ENCODE measurements around the gene CIC.

CIC gene

GRCh38 chr19:42281827-42282762, 13.0 kb downstream of the CIC start:
- H3K27me3 ChIP-seq (ENCODE audit: low read length): no peaks in the 10 kb centered on the region
- no peaks in the 10 kb centered on the region for H3K9me2 ChIP-seq (replicated peaks; ENCODE audit: insufficient read depth, low read length)
- no peak overlapping the region for H2AFZ ChIP-seq (ENCODE audit: low read depth, low read length, severe bottlenecking)
- H3K27ac ChIP-seq (ENCODE audit: low read depth, low read length): peak overlapping the region; percentile 89
- H4K20me1 ChIP-seq (ENCODE audit: low read depth, low read length): no peaks in the 10 kb centered on the region
- TF ChIP-seq CTCF (IDR thresholded peaks at IDR 0.05; ENCODE audit: insufficient read depth, low read length, poor library complexity, severe bottlenecking): no peak
- no peak for TF ChIP-seq EZH2phosphoT487 (conservative IDR thresholded peaks at IDR 0.05; ENCODE audit: low read length)
- peak overlapping the region; percentile 91 for H3K9ac ChIP-seq (ENCODE audit: low read length)
- H3K4me2 ChIP-seq (ENCODE audit: low read depth, low read length, poor library complexity, severe bottlenecking): peak overlapping the region; percentile 62
- H3F3A ChIP-seq (ENCODE audit: insufficient read depth): peaks cover 24% of the 10 kb centered on the region
- no peaks in the 10 kb centered on the region for H3K36me3 ChIP-seq (ENCODE audit: low read length)
- no peaks in the 10 kb centered on the region for H3K9me3 ChIP-seq (ENCODE audit: insufficient read depth, low read length)
- peak overlapping the region; percentile 48 for H3K4me3 ChIP-seq (ENCODE audit: insufficient read depth, low read length, poor library complexity, severe bottlenecking)
- H3K79me2 ChIP-seq (ENCODE audit: insufficient read depth, low read length): peaks cover 15% of the 10 kb centered on the region; the same call in 1 of the 2 replicates

GRCh38 chr19:42282819-42283187, 13.8 kb downstream of the CIC start:
- Histone ChIP-seq H3K9me3 (ENCODE audit: insufficient read depth, low read length) (no peaks in the 10 kb centered on the region), H3K9ac (ENCODE audit: low read length) (peak overlapping the region; percentile 91), H3F3A (ENCODE audit: insufficient read depth) (peaks cover 24% of the 10 kb centered on the region), H4K20me1 (ENCODE audit: low read depth, low read length) (no peaks in the 10 kb centered on the region), H3K4me2 (ENCODE audit: low read depth, low read length, poor library complexity, severe bottlenecking) (peak overlapping the region; percentile 62), H3K27me3 (ENCODE audit: low read length) (no peaks in the 10 kb centered on the region), H3K36me3 (ENCODE audit: low read length) (no peaks in the 10 kb centered on the region), H2AFZ (ENCODE audit: low read depth, low read length, severe bottlenecking) (no peak overlapping the region), H3K27ac (ENCODE audit: low read depth, low read length) (peak overlapping the region; percentile 89), H3K9me2 (replicated peaks; ENCODE audit: insufficient read depth, low read length) (no peaks in the 10 kb centered on the region), H3K4me3 (ENCODE audit: insufficient read depth, low read length, poor library complexity, severe bottlenecking) (no peak overlapping the region), H3K79me2 (ENCODE audit: insufficient read depth, low read length) (peaks cover 15% of the 10 kb centered on the region; the same call in 1 of the 2 replicates)
- TF ChIP-seq EZH2phosphoT487 (conservative IDR thresholded peaks at IDR 0.05; ENCODE audit: low read length) (no peak), CTCF (IDR thresholded peaks at IDR 0.05; ENCODE audit: insufficient read depth, low read length, poor library complexity, severe bottlenecking) (no peak)

GRCh38 chr19:42283188-42284065, 14.4 kb downstream of the CIC start:
- TF ChIP-seq CTCF (IDR thresholded peaks at IDR 0.05; ENCODE audit: insufficient read depth, low read length, poor library complexity, severe bottlenecking) (no peak), EZH2phosphoT487 (conservative IDR thresholded peaks at IDR 0.05; ENCODE audit: low read length) (no peak)
- no peak overlapping the region for H2AFZ ChIP-seq (ENCODE audit: low read depth, low read length, severe bottlenecking)
- H3K79me2 ChIP-seq (ENCODE audit: insufficient read depth, low read length): peaks cover 15% of the 10 kb centered on the region; the same call in 1 of the 2 replicates
- peak overlapping the region; percentile 62 for H3K4me2 ChIP-seq (ENCODE audit: low read depth, low read length, poor library complexity, severe bottlenecking)
- no peaks in the 10 kb centered on the region for H3K9me2 ChIP-seq (replicated peaks; ENCODE audit: insufficient read depth, low read length)
- peak overlapping the region; percentile 89 for H3K27ac ChIP-seq (ENCODE audit: low read depth, low read length)
- peaks cover 24% of the 10 kb centered on the region for H3F3A ChIP-seq (ENCODE audit: insufficient read depth)
- peak overlapping the region; percentile 67 for H3K9ac ChIP-seq (ENCODE audit: low read length)
- no peaks in the 10 kb centered on the region for H3K27me3 ChIP-seq (ENCODE audit: low read length)
- H3K36me3 ChIP-seq (ENCODE audit: low read length): no peaks in the 10 kb centered on the region
- H3K4me3 ChIP-seq (ENCODE audit: insufficient read depth, low read length, poor library complexity, severe bottlenecking): peak overlapping the region; percentile 49
- H4K20me1 ChIP-seq (ENCODE audit: low read depth, low read length): no peaks in the 10 kb centered on the region
- H3K9me3 ChIP-seq (ENCODE audit: insufficient read depth, low read length): no peaks in the 10 kb centered on the region
